Right atrium auricular region (tissue), 2 donors: Measurements from ENCODE around the gene IMP4. TPM values are rescaled to one million over a fixed set of nuclear protein-coding genes. Genes with fewer than 3 reads are reported as not detected.

Experiments used
- DNase-seq: peaks from one replicate; pipeline ENCODE4 v3.0.0-alpha.2; 2019; ENCODE audit warnings: low spot score
- H3K27ac ChIP-seq, 2 donors: fragments of 200-600 bp; sonication (generic); 1 replicate in 1 of 2; 2 replicates in 1 of 2; pipeline ENCODE4 v1.5.1; 2016 to 2019
- H3K27me3 ChIP-seq, 2 donors: fragments of 200-600 bp; sonication (generic); one replicate each; pipeline versions ENCODE4 v1.5.1 to v1.6.0; 2017 to 2019
- H3K36me3 ChIP-seq: fragments of 200-600 bp; sonication (generic); one replicate; pipeline ENCODE4 v1.5.1; 2016
- H3K4me1 ChIP-seq, 2 donors: fragments of 200-600 bp; sonication (generic); one replicate each; pipeline versions ENCODE4 v1.5.1 to v1.6.0; 2017 to 2019
- H3K4me3 ChIP-seq, 2 donors: fragments of 200-600 bp; sonication (generic); 1 replicate in 1 of 2; 2 replicates in 1 of 2; pipeline ENCODE4 v1.5.1; 2017 to 2019; ENCODE audit warnings: mild to moderate bottlenecking in 1 of 2, moderate library complexity in 1 of 2
- H3K9me3 ChIP-seq, 2 donors: fragments of 200-600 bp; sonication (generic); one replicate each; pipeline ENCODE4 v1.5.1; 2019
- total RNA-seq, 2 donors: library from RNA; depleted of rRNA; stranded (reverse); fragments of >200 nt; gene quantifications; one replicate each; pipeline ENCODE4 v1.1.0, GENCODE V29; 2016
- TF ChIP-seq, protein P1 (sequence below), 2 donors: fragments of 200-600 bp; sonication (generic); IDR thresholded peaks; one replicate each; pipeline ENCODE4 v1.5.1; 2019; ENCODE audit warnings: antibody characterized with exemption in 2 of 2

The IMP4 gene
- total RNA-seq, 2 donors from 2014 or later, result 66.6 to 86.9 TPM

GRCh38 chr2:130369965-130370341 is 27.3 kb downstream of the IMP4 start:
- Histone ChIP-seq H3K27ac (no peak overlapping the region), H3K4me1 (peaks cover 0 to 34% of the 10 kb centered on the region in 2 donors), H3K4me3 (no peak overlapping the region), H3K9me3 (no peaks in the 10 kb centered on the region), H3K36me3 (no peaks in the 10 kb centered on the region), H3K27me3 (no peaks in the 10 kb centered on the region)
- TF ChIP-seq, protein P1, sequence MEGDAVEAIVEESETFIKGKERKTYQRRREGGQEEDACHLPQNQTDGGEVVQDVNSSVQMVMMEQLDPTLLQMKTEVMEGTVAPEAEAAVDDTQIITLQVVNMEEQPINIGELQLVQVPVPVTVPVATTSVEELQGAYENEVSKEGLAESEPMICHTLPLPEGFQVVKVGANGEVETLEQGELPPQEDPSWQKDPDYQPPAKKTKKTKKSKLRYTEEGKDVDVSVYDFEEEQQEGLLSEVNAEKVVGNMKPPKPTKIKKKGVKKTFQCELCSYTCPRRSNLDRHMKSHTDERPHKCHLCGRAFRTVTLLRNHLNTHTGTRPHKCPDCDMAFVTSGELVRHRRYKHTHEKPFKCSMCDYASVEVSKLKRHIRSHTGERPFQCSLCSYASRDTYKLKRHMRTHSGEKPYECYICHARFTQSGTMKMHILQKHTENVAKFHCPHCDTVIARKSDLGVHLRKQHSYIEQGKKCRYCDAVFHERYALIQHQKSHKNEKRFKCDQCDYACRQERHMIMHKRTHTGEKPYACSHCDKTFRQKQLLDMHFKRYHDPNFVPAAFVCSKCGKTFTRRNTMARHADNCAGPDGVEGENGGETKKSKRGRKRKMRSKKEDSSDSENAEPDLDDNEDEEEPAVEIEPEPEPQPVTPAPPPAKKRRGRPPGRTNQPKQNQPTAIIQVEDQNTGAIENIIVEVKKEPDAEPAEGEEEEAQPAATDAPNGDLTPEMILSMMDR (IDR thresholded peaks at IDR 0.05), result no peak
- no peak for DNase-seq

- TF ChIP-seq, protein P1 (IDR thresholded peaks at IDR 0.05), result no peak
- DNase-seq, result no peak
- Histone ChIP-seq H3K9me3 (no peaks in the 10 kb centered on the region), H3K27me3 (no peaks in the 10 kb centered on the region), H3K36me3 (no peaks in the 10 kb centered on the region), H3K4me1 (peaks cover 0 to 34% of the 10 kb centered on the region in 2 donors), H3K4me3 (no peak overlapping the region), H3K27ac (peak overlapping the region in 1 of 2 donors; percentile 82)
These were observed 27.8 kb downstream of the IMP4 start for GRCh38 chr2:130370490-130370889.

GRCh38 chr2:130371723-130372054 is 29.0 kb downstream of the IMP4 start:
- DNase-seq, result no peak
- Histone ChIP-seq H3K4me3 (peak overlapping the region; percentile 84 to 92), H3K27ac (peak overlapping the region; percentile 82 to 93), H3K27me3 (no peaks in the 10 kb centered on the region), H3K9me3 (no peaks in the 10 kb centered on the region), H3K36me3 (no peaks in the 10 kb centered on the region), H3K4me1 (peaks cover 0 to 34% of the 10 kb centered on the region in 2 donors)
- TF ChIP-seq, protein P1 (IDR thresholded peaks at IDR 0.05), result no peak

DNA sequence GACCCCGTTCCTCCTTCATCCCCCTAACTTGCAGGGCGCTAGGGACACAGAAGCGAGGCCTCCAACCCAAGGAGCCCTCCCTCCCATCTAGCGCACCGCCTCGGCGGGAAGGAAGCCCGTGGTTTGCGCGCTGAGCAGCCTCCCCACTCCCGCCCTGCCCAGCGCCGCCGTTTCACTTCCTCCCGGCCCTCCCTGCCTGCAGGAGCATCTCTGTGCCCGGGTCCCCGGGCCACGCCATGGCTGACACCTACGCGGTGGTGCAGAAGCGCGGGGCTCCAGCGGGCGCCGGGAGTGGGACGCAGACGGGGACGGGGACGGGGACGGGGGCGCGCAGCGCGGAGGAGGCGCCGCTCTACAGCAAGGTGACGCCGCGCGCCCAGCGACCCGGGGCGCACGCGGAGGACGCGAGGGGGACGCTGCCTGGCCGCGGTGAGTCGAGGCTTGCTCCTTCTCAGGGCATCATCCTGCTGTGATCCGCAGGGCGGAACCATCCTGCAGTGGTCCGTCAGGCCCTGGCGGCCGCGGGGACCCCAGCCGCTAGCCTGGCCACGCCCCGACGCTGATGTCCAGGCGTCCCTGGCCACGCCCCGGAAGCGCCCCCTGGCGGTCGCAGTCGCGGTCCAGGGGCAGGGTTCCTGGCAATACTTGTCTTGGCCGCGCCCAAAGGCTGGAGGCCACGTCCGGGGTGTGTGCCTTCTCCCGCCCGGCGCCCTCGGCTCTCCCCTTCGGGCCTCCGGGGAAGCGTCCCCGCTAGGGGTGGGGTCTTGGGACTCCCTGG is 29.5 kb downstream of the IMP4 start:
- no peaks in the 10 kb centered on the region for H3K9me3 ChIP-seq
- peak; percentile 93 for DNase-seq
- peak overlapping the region; percentile 82 to 93 for H3K27ac ChIP-seq
- peaks cover 0 to 34% of the 10 kb centered on the region in 2 donors for H3K4me1 ChIP-seq
- no peaks in the 10 kb centered on the region for H3K27me3 ChIP-seq
- TF ChIP-seq, protein P1 (IDR thresholded peaks at IDR 0.05), result peak; percentile 89 to 91
- H3K4me3 ChIP-seq, result peak overlapping the region; percentile 84 to 92
- no peaks in the 10 kb centered on the region for H3K36me3 ChIP-seq

DNA sequence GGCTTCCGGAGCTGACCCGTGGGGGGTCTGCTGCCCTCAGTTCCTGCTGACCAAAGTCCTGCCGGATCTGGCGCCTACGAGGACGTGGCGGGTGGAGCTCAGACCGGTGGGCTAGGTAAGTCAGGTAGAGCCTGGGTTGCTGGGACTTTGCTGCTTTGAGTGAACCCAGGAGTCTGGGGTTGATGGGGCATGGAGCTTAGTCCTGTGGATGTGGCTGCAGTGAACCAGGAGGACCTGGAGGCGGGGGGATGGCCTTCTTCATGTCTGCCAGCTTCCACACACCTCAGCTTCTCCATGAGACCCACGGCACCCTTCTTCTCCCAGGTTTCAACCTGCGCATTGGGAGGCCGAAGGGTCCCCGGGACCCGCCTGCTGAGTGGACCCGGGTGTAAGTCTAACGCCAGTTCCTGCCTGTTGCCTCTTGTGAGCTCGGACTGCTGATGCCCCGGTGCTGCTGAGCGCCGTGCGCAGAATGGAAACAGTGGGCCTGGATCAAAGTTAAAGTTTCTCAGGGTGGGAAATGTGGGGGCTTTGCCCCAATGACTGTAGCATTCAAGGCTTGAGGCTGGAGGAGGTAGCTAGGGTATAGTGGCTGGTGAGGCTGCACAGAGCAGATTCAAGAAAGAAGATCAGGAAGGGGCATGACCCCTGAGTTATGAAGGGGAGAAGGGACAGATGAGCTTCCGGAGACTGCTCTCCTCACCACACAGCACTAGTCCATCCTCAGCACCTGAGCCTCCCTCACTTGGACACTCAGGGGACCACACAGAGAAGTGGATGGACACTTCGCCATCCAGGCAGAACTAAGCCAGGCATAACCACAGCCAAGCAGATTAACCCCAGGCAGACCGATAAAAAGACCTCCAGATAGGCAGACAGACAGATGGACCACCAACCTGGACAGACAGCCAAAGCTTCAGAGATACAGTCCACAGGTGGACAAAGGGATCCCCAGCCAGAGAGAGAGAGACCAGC is 30.4 kb downstream of the IMP4 start:
- peak overlapping the region; percentile 84 to 92 for H3K4me3 ChIP-seq
- no peaks in the 10 kb centered on the region for H3K27me3 ChIP-seq
- TF ChIP-seq, protein P1 (IDR thresholded peaks at IDR 0.05), result no peak
- no peaks in the 10 kb centered on the region for H3K36me3 ChIP-seq
- no peaks in the 10 kb centered on the region for H3K9me3 ChIP-seq
- DNase-seq, result no peak
- H3K27ac ChIP-seq, result peak overlapping the region; percentile 82 to 93
- H3K4me1 ChIP-seq, result peaks cover 0 to 34% of the 10 kb centered on the region in 2 donors
